GM12864 (cell line): ENCODE results near the gene CEACAM20.
A peak's percentile ranks its signal among the peaks of the same experiment; 100 is the strongest.
"Not testable (repeated sequence)": the region's sequence is repeated elsewhere in the genome, so short reads cannot be mapped to it uniquely, and the experiment has no call there.

Experiments
- DNase-seq: peaks from one replicate; pipeline ENCODE4 v3.0.0-alpha.2; 2011; ENCODE audit warnings: low read depth
- H3K4me3 ChIP-seq: 2 replicates; pipeline ENCODE4 v1.5.1; 2011; ENCODE audit warnings: mild to moderate bottlenecking, low read depth, low read length, control low read depth
- CTCF ChIP-seq: IDR thresholded peaks from 2 replicates; pipeline ENCODE4 v1.5.1; 2011; ENCODE audit warnings: low read depth, mild to moderate bottlenecking, moderate library complexity, low read length, control low read depth, inconsistent platforms; ENCODE audit errors: missing control alignments

CEACAM20 gene

GRCh38 chr19:44498988-44499387 lies 30.5 kb downstream of the CEACAM20 start:
- no peak for DNase-seq
- TF ChIP-seq CTCF, result no peak
- peak overlapping the region; percentile 59; the same call in 1 of the 2 replicates for H3K4me3 ChIP-seq

GRCh38 chr19:44496711-44497110 lies 32.8 kb downstream of the CEACAM20 start:
- DNase-seq, result no peak

GRCh38 chr19:44476559-44477408 lies 52.7 kb downstream of the CEACAM20 start:
- H3K4me3 ChIP-seq, result no peak overlapping the region
- DNase-seq, result no peak
- TF ChIP-seq CTCF, result no peak

More at GRCh38 chr19:44496711-44497110, 32.8 kb downstream of the CEACAM20 start:
- no peak overlapping the region for H3K4me3 ChIP-seq
- no peak for TF ChIP-seq CTCF

- not testable (repeated sequence) for DNase-seq
Observed at GRCh38 chr19:44468730-44469129, 60.7 kb downstream of the CEACAM20 start.

GRCh38 chr19:44462600-44463286 lies 66.7 kb downstream of the CEACAM20 start:
- not testable (repeated sequence) for DNase-seq, H3K4me3 ChIP-seq

More at GRCh38 chr19:44468730-44469129, 60.7 kb downstream of the CEACAM20 start:
- not testable (repeated sequence) for H3K4me3 ChIP-seq
